Parathyroid adenoma (tissue), 2 donors: ENCODE results near the gene RBBP8NL.

Experiments used
- H2AFZ ChIP-seq: fragments of 300-600 bp; sonication (generic); one replicate; pipeline ENCODE4 v1.7.0; 2017; ENCODE audit warnings: antibody characterized with exemption, mild to moderate bottlenecking
- H3K27ac ChIP-seq: fragments of 300-600 bp; sonication (generic); one replicate; pipeline ENCODE4 v1.7.0; 2017
- H3K27me3 ChIP-seq: fragments of 300-600 bp; sonication (generic); one replicate; pipeline ENCODE4 v1.7.0; 2017; ENCODE audit warnings: low read length; ENCODE audit not compliant: control insufficient read depth, insufficient read depth
- H3K36me3 ChIP-seq: fragments of 300-600 bp; sonication (generic); one replicate; pipeline ENCODE4 v1.7.0; 2017; ENCODE audit warnings: low read length; ENCODE audit not compliant: control insufficient read depth, insufficient read depth
- H3K4me1 ChIP-seq: fragments of 300-600 bp; sonication (generic); one replicate; pipeline ENCODE4 v1.7.0; 2017; ENCODE audit warnings: control low read depth
- H3K4me2 ChIP-seq: fragments of 300-600 bp; sonication (generic); one replicate; pipeline ENCODE4 v1.7.0; 2017; ENCODE audit warnings: low read length
- H3K4me3 ChIP-seq: fragments of 300-600 bp; sonication (generic); one replicate; pipeline ENCODE4 v1.7.0; 2017; ENCODE audit warnings: low read depth, low read length
- H3K79me2 ChIP-seq: fragments of 300-600 bp; sonication (generic); one replicate; pipeline ENCODE4 v1.7.0; 2017; ENCODE audit warnings: control low read depth
- H3K9ac ChIP-seq: fragments of 300-600 bp; sonication (generic); one replicate; pipeline ENCODE4 v1.7.0; 2017; ENCODE audit warnings: mild to moderate bottlenecking
- H3K9me3 ChIP-seq: fragments of 300-600 bp; sonication (generic); one replicate; pipeline ENCODE4 v1.7.0; 2017; ENCODE audit warnings: low read length; ENCODE audit not compliant: control insufficient read depth
- TF ChIP-seq, protein P1 (sequence below): fragments of 300-600 bp; sonication (generic); IDR thresholded peaks from one replicate; pipeline ENCODE4 v1.7.0; 2017; ENCODE audit warnings: antibody characterized with exemption, mild to moderate bottlenecking
- donor health status: primary hyperparathyroidism.

Gene RBBP8NL

GRCh38 chr20:62392077-62392418, 35.3 kb downstream of the RBBP8NL start:
- Histone ChIP-seq H3K27ac (no peak overlapping the region), H3K27me3 (no peaks in the 10 kb centered on the region), H3K79me2 (peaks cover 10% of the 10 kb centered on the region), H3K4me2 (no peak overlapping the region), H3K4me3 (no peak overlapping the region), H3K4me1 (peaks cover 9% of the 10 kb centered on the region), H3K9ac (no peak overlapping the region), H2AFZ (no peak overlapping the region), H3K9me3 (no peaks in the 10 kb centered on the region), H3K36me3 (no peaks in the 10 kb centered on the region)
- TF ChIP-seq, protein P1, sequence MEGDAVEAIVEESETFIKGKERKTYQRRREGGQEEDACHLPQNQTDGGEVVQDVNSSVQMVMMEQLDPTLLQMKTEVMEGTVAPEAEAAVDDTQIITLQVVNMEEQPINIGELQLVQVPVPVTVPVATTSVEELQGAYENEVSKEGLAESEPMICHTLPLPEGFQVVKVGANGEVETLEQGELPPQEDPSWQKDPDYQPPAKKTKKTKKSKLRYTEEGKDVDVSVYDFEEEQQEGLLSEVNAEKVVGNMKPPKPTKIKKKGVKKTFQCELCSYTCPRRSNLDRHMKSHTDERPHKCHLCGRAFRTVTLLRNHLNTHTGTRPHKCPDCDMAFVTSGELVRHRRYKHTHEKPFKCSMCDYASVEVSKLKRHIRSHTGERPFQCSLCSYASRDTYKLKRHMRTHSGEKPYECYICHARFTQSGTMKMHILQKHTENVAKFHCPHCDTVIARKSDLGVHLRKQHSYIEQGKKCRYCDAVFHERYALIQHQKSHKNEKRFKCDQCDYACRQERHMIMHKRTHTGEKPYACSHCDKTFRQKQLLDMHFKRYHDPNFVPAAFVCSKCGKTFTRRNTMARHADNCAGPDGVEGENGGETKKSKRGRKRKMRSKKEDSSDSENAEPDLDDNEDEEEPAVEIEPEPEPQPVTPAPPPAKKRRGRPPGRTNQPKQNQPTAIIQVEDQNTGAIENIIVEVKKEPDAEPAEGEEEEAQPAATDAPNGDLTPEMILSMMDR: no peak

- H3K79me2 ChIP-seq: peaks cover 8% of the 10 kb centered on the region
- no peaks in the 10 kb centered on the region for H3K36me3 ChIP-seq
- H3K4me2 ChIP-seq: no peak overlapping the region
- no peak overlapping the region for H3K27ac ChIP-seq
- TF ChIP-seq, protein P1: no peak
- H3K27me3 ChIP-seq: no peaks in the 10 kb centered on the region
- no peak overlapping the region for H2AFZ ChIP-seq
- no peak overlapping the region for H3K4me3 ChIP-seq
- peaks cover 9% of the 10 kb centered on the region for H3K4me1 ChIP-seq
- no peaks in the 10 kb centered on the region for H3K9me3 ChIP-seq
- H3K9ac ChIP-seq: no peak overlapping the region
These were observed 35.9 kb downstream of the RBBP8NL start for GRCh38 chr20:62391165-62392076.

GRCh38 chr20:62390317-62391164, 36.8 kb downstream of the RBBP8NL start:
- H3K4me1 ChIP-seq: peaks cover 10% of the 10 kb centered on the region
- no peak overlapping the region for H3K27ac ChIP-seq
- H3K36me3 ChIP-seq: no peaks in the 10 kb centered on the region
- no peak overlapping the region for H2AFZ ChIP-seq
- no peak overlapping the region for H3K4me2 ChIP-seq
- H3K9me3 ChIP-seq: no peaks in the 10 kb centered on the region
- no peaks in the 10 kb centered on the region for H3K27me3 ChIP-seq
- TF ChIP-seq, protein P1: no peak
- no peak overlapping the region for H3K4me3 ChIP-seq
- H3K9ac ChIP-seq: no peak overlapping the region
- peaks cover 13% of the 10 kb centered on the region for H3K79me2 ChIP-seq

DNA sequence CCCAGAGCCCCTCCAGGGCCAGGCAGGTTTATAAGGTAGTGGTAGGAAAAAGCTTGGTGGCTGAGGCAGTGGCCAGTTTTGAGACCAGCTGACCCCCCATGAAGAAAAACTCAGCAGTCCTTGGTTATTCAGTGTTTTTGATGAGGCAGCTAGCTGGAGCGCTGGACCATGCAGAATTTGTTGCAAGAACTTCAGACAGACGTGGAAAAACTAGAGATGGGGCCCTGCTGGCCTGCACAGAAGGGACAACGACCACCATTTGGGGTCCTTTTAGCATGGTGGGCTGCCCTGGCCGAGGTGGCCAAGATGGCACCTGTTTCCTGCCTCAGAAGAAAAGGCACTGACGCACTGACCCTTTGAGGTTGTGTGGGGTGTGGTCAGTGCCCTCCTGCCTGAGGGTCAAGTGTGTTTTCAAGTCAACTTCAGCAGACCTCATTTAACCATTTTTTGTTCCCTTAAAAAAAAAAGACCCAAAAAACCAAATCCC, 37.7 kb downstream of the RBBP8NL start:
- no peak overlapping the region for H3K27ac ChIP-seq
- H2AFZ ChIP-seq: no peak overlapping the region
- no peak overlapping the region for H3K4me3 ChIP-seq
- no peak overlapping the region for H3K9ac ChIP-seq
- no peaks in the 10 kb centered on the region for H3K9me3 ChIP-seq
- TF ChIP-seq, protein P1: no peak
- peaks cover 13% of the 10 kb centered on the region for H3K4me1 ChIP-seq
- no peaks in the 10 kb centered on the region for H3K36me3 ChIP-seq
- no peaks in the 10 kb centered on the region for H3K27me3 ChIP-seq
- peaks cover 14% of the 10 kb centered on the region for H3K79me2 ChIP-seq
- H3K4me2 ChIP-seq: no peak overlapping the region
